AG10803 (cell line): ENCODE measurements around the gene PLAC1.

Experiments
- DNase-seq: peaks from one replicate; pipeline ENCODE4 v3.0.0; 2010; ENCODE audit warnings: low read depth
- H3K4me3 ChIP-seq: 2 replicates; pipeline ENCODE4 v1.5.1; 2011; ENCODE audit warnings: mild to moderate bottlenecking, low read length, control low read depth
- CTCF ChIP-seq: conservative IDR thresholded peaks from 2 replicates; pipeline ENCODE4 v1.5.1; 2011; ENCODE audit warnings: mild to moderate bottlenecking, low read length, control low read depth, inconsistent platforms

Gene PLAC1

GRCh38 chrX:134671294-134671693 lies 13.0 kb upstream of the PLAC1 start:
- no peak for DNase-seq
- no peak overlapping the region for H3K4me3 ChIP-seq
- no peak for TF ChIP-seq CTCF

GRCh38 chrX:134670134-134670924 lies 12.1 kb upstream of the PLAC1 start:
- 0 out of 2 replicates have a peak, but pooled peaks have one; percentile 6 for TF ChIP-seq CTCF
- H3K4me3 ChIP-seq, result 0 out of 2 replicates have a peak overlapping the region, but pooled peaks have one; percentile 7
- peak; percentile 92 for DNase-seq

- H3K4me3 ChIP-seq, result peak overlapping the region; percentile 31
- DNase-seq, result peak; percentile 95
- TF ChIP-seq CTCF, result no peak
These were observed 11.3 kb upstream of the PLAC1 start for GRCh38 chrX:134669378-134670098.

GRCh38 chrX:134664202-134664601 lies 5.9 kb upstream of the PLAC1 start:
- DNase-seq, result peak; percentile 64
- no peak overlapping the region for H3K4me3 ChIP-seq
- no peak for TF ChIP-seq CTCF

- H3K4me3 ChIP-seq, result no peak overlapping the region
- TF ChIP-seq CTCF, result no peak
- DNase-seq, result no peak
These were observed 3.0 kb upstream of the PLAC1 start for GRCh38 chrX:134661295-134661694.

GRCh38 chrX:134660627-134661026 lies 2.4 kb upstream of the PLAC1 start:
- TF ChIP-seq CTCF, result no peak
- DNase-seq, result no peak
- H3K4me3 ChIP-seq, result no peak overlapping the region

- TF ChIP-seq CTCF, result no peak
- no peak for DNase-seq
- H3K4me3 ChIP-seq, result no peak overlapping the region
These were observed 1.5 kb upstream of the PLAC1 start for GRCh38 chrX:134659761-134660160.
